CD4-positive, alpha-beta T cell treated with Interleukin-10 for 1 hour (primary cell): ENCODE measurements around the gene DTD1.

Experiments used
- DNase-seq: peaks from one replicate; pipeline ENCODE4 v3.0.0-alpha.2; 2020

DTD1 gene

DNA sequence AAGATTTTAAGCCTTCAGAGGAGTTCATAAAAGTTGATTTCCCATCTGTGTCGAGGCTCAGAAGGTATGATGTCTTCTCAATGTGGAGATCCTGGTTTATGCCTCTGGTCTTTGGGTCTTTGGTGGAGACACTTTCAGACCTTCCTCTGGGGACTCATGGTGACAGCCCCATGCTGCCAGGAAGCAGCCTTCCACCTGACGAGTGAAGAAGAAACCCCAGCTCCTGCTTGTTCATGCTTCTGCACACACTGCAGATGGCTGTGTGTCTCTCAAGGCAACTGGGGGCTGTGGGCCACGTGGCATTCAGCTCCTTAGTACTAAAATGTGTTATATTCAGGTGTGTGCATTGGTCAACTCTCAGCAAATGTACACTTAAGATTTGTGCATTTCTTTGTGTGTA, 220.9 kb downstream of the DTD1 start:
- DNase-seq, result no peak

DNA sequence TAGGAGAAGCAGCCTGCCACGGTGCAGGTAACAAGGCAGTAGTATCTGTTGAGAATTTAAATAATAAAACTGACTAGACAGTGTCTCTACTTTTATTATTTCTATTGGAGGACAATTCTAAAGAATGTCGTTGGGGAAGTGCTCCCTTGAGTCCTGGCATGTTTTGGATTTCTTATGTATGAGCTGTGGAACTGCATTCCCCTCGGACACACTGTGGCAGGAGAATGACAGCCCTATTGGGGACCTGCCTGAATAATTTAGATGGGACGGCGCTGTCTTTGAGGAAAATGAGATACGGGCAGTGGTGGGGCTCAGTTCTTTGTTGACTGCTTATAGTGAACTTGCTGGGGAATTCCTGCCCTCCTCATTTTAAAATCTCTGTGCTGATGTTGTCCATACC, 223.3 kb downstream of the DTD1 start:
- no peak for DNase-seq

GRCh38 chr20:18811904-18812303, 224.1 kb downstream of the DTD1 start:
- no peak for DNase-seq

DNA sequence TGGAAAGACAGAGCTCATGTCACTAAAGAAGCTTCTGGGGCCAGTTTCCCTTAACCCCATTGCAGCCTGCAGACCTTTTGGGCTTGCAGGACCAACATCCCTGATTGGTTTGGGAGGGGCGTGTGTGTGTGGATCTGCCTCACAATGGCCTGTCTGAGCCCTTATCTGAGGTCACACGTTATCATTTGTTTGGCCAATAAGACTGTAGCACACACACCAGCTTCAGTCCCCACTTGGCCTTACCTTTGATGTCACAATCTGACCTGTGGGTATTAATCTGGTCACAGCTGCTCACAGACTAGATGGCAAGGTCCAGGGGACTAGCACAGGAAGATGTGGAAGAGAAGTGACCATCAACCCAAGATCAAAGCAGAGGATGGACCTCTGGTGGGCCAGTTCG, 225.6 kb downstream of the DTD1 start, which contains the start of gene SCP2D1:
Gene SCP2D1, plus strand, starts transcription at position 301 of the 400 bp plus-strand sequence. Its CDS starts 33 bp downstream, at position 334.
- DNase-seq, result no peak

DNA sequence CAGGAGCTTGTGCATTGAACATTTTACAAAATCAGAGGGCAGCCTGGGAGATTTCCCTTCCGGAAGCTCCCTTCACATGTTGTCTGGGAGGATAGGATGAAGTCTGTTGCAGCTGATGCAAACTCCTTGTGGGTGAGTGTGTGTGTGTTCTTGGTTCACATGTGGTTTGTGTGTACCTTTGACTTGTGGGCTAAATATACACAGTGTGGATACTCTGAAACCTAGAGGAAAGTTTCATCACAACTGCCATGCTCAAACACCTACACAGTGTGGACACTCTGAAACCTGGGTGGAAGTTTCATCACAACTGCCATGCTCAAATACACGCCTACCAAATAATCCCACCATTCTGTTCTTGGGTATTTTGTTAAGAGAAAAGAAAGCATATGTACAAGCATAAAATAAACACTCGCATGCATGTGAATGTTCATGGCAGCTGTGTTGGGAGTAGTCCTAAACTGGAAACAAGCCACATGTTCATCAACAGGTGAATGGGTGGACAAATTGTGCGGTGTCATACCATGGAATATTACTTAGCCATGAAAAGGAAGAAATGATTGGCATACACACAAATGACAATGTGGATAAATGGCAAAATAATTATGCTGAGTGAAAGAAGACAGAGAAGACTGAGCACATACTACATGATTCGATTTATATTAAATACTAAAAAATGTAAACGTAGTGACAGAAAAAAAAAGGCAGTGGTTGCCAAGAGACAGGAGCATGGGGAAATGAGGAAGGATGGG, 227.5 kb downstream of the DTD1 start:
- no peak for DNase-seq
